ENCODE measurements around the gene TMEM60.
A peak's percentile ranks its signal among the peaks of the same experiment; 100 is the strongest.
"Not testable (repeated sequence)": the region's sequence is repeated elsewhere in the genome, so short reads cannot be mapped to it uniquely, and the experiment has no call there.

Gene TMEM60, protein sequence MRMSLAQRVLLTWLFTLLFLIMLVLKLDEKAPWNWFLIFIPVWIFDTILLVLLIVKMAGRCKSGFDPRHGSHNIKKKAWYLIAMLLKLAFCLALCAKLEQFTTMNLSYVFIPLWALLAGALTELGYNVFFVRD

DNA sequence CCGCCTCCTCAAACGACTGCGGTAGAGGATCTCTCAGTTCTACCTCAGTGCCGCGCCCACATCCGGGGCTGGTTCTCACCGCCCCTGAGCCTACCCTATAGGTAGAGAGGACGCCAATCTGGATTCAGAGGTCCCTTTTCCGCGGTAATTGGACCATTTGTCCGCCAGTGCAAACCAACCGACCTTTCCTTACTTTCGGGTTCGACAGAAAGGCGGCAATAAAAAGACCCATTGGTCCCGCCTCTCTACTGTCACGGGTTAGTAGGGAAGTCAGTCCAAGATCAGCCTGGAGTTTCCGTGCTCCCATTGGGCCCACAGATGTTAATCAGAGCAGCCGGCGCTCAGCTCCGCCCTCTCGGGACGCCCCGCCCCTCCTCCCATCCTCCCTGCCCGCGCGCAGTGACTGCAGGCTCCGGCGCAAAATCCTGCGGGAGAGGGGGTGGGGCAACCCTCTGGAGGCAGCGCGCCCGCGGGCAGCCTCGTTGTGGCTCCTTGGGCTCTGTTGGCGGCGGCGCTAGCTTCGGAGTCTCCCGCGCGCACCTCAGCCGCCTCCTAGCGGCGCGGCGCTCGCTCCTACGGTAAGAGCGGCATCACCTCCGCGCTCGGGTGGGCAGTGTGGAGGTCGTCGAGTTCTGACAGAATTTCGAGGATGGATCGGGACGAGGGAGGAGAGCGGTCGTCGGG is at the start of gene TMEM60, which contains the start of gene PHTF2:
TSS of gene TMEM60 (minus strand) at position 41 of the 684 bp plus-strand sequence. CDS start 4,061 bp downstream, outside the sequence.
TSS of gene PHTF2 (plus strand) at position 380 of the 684 bp plus-strand sequence.
- peak; percentile 84 for DNase-seq

DNA sequence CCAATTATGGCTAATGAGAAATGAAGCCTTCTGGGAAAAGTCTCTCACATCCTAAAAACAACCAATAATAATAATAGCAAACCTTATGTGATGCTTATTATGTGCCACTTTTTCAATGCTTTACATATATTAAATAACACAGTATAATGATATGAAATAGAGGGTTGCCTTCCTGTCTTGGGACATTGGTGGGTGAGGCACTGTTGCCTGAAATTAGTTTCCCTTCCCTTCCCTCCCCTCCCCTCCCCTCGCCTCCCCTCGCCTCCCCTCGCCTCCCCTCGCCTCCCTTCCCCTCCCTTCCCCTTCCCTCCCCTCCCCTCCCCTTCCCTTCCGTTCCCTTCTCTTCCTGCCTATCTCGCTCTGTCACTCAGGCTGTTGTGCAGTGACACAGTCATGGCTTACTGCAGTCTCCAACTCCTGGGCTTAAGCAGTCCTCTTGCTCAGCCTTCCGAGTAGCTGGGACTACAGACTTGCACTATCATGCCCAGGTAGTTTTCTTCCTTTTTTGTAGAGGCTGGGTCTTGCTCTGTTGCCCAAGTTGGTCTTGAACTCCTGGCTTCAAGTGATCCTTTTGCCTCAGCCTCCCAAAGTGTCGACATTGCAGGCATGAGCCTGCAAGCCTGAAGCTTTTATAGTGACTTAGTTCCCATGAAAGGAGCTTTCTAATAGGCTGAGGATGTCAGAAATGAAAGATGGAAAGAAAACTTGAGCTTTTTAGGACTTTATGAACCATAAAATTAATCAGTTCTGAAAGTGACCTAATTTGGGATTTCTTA is 48.3 kb upstream of the TMEM60 start:
- no peak for DNase-seq

DNA sequence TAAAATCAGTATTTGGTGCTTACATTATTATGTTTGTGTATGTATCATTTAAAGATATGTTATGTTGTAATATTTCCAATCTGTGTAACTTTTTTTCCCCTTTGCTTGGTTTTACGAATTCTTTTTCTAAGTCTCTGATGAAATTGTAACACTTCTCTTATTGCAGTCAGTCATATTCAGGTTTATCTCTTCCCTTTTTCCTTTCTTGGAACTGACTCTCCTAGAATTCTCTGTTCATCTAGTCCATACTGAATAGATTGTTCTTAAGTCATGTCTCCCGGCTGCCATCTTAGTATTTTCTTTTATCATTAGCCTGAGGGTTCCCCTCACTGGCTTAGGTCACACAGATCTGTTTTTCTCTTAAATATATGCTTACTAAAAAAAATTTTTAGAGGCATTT is 45.0 kb upstream of the TMEM60 start:
- no peak for DNase-seq

DNA sequence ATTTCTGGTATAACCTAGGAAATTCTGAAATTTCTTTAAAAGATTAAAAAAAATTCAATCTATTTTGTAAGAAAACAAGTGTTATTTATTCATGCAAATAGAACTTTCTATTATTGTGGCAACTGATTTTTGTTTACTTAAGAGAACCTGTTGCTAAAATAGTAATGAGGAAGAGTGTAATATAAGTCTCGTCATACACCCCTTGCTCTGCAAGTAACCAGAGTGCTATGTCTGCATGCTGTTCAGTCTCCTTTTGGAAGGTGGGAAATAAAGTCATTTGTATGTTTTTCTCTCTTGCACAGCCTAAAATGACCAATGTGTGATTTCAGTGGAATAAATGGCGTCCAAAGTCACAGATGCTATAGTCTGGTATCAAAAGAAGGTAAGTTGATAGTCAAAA is 41.7 kb upstream of the TMEM60 start:
- DNase-seq: no peak

DNA sequence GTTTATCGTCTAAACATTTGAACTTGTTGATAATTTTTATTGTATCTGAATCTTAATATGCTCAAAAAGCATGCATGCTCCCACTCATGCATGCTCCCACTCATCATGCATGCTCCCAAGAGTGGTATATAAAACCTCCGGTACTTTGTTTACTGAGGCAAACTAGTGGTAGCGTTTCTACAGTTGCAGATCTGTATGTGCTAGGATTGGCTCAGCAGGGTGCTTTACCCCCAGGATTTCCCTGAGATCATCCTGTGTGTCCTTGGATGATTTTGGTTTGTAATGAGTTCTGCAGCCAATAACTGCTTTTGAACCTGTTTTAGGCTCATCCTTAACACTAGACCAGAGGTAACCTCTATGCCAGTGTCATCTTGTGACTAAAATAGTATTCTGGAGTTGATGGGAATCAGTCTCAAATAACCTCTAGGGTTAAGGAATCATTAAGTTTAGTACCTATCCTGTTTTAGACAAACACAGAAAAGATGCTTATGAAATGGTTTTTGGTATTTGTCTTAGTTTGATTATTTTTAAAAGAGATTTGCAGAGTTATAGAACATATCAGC is 40.8 kb upstream of the TMEM60 start:
- DNase-seq: no peak

DNA sequence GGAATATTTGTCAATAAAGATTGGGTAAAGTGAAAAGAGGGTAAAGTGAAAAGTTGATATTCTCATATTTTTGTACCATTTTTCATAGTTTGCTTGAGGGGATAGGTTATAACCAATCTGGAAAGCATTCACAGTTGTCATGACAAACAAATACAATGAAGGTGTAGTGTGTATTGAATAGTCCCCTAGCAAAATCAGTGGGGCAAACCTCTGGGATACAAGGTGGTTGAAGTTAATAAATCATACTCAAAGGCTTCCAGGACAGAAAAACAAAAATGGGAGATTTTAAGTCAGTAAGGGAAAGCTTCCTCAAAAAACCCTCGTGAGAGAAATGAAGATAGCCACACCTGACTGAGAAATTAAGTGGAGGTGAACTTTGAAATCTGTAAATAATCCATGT is 39.7 kb upstream of the TMEM60 start:
- DNase-seq: no peak

DNA sequence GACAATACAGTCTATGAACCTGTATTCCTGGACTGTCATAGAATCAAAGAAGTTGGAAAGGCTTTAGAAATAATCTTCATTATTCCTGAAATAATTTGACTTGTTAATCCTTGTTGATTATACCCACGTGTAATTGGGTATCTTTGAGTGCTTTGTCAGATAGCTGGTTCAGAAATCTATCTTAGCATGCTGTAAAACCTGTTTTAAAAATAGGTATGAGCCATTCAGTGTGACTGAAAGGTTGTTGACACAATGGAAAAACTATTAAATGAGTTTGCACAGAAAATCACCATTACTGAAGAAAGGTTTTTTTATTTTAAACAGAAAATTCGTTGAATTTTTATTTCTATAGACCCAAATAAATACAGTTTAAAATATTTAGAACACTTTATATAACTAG is 39.0 kb upstream of the TMEM60 start:
- no peak for DNase-seq

DNA sequence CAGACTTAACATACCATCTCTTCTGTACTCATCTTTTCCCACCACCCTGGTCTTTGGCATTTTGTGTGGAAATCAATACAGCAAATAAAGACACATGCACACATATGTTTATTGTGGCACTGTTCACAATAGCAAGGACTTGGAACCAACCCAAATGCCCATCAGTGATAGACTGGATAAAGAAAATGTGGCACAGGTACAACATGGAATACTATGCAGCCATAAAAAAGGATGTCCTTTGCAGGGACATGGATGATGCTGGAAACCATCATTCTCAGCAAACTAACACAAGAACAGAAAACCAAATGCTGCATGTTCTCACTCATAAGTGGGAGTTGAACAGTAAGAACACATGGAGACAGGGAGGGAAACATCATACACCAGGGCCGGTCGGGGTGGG is 38.2 kb upstream of the TMEM60 start:
- not testable (repeated sequence) for DNase-seq

DNA sequence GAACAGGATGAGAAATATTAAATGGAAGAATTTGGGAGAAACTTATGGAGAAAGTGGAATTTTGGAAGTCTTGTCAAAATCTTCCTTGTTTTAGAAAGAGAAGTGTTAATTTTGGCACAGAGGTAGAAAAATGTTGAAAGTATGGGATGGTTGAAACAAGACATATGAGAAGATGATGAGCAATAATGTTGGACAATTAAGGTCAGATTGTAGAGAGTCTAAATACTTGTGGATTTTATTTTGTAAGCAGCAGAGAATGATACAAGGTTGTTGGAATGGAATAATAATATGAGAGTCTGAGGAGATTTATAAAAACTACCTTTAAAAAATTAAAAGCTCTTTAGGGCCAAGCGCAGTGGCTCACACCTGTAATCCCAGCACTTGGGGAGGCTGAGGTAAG is 34.9 kb upstream of the TMEM60 start:
- DNase-seq: no peak

DNA sequence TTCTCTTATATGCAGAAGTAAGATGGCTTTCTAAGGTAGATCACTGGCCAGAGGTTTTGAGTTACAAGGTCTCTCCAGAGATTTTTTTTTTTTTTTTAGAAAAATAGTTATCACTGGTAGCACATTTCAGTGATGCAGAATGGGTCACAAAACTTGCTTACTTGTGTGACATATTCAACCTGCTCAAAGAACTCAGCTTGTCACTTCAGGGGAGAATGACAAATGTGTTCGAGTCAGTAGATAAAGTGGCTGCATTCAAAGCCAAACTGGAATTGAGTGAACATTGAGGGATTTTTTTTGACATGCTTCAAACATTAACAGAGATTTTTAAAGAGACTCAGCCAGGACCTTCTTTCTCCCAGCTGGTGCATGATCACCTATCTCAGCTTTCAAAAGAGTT is 33.7 kb upstream of the TMEM60 start:
- DNase-seq: no peak

DNA sequence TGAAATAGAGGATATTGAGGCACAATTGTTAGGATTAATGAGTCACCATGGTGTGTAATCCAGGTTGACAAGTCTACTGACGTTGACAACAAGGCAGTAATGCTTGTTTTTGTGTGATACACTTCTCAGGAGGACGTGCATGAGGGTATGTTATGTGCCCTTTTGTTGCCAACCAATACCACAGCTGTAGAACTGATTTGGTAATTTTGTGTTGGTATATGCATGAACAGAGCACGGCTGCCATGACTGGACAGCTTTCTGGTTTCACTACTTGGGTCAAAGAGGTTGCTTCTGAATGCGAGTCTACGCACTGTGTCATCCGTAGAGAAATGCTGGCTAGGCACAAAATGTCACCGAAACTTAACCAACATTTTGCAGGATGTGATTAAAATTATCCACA is 33.2 kb upstream of the TMEM60 start:
- no peak for DNase-seq

DNA sequence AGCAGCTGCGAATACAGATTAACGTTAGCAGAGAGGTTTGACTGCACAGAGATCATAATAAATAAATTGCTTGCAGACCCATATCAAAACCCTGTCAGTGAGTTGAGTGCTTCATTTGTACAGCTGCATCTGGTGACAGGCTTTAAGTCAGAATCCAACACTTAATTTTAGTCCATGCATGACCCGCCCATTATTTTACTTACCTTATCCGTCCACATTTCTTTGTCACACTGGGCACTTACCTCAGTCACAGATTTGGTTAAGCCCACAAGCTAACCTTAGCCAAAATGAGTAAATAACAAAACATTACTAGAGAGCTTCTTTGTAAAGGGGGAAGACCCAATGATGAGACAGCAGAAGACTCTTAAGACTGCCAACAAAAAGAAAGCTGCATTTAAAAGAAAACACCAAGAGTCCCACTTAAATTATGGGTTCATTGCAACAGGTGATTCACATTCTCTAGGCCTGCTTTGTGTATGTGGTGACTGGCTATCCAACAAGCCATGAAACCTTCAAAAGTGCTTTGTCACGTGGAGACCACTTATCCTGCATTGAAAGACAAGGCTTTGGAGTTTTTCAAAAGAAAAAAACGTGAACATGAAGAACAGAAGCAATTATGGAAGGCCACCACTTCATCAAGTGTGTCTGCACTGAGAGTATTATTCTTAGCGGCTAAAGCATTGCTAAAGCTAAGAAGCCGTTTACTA is 32.6 kb upstream of the TMEM60 start:
- DNase-seq: no peak

DNA sequence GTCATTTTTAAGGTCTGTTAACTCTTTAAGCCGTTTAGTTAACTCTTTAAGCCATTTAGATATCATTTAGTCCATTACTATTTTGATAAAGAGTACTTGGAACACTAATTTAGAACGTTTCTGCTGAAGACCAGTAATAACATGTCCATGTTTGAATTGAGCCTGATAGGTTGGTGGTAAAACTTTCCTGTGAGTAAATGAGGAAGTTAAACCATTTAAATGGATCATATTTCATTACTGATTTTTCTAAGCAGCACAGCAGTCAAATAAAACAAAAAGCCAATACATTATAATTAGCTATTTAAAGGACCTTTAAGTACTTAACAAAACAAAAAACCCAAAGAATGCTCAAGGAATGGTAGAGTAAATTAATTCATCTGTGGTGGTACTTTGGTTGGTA is 29.8 kb upstream of the TMEM60 start:
- no peak for DNase-seq

DNA sequence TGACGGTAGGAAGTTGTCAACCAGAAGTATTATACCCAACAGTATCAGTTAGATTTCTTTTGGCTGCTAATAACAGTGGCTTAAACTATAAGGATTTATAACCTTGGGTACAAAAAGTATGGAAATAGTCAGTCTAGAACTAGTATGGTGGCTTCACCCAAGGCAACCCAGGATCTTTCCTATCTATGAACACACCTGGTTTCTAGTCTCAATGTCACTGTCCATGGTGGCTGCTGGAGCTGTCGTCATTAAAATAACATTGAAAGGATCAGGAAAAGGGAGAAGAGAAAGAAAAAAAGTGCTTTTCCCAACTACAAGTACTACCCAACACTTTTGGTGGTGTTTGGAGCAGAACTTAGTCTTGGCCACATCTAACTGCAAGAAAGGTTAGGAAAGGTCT is 28.1 kb upstream of the TMEM60 start:
- DNase-seq: no peak

DNA sequence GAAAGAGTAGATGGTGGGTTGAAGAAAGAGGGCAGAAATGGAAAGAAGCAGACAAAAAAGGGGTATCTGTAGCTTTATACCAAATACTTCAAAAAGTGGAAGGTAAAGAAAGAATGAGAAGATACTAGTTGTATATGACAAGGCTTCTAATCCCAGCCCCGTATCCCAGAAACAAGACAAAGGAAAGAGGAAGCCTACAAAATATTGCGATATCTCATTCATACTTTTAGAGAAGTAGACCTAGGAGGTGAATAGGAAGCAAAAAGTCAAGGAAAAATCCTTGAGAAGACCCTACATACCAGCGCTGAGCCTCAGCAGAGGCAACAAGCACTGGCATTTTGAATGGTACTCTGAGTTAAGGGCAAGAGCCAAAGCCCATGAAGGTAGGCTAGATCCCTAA is 26.9 kb upstream of the TMEM60 start:
- no peak for DNase-seq

DNA sequence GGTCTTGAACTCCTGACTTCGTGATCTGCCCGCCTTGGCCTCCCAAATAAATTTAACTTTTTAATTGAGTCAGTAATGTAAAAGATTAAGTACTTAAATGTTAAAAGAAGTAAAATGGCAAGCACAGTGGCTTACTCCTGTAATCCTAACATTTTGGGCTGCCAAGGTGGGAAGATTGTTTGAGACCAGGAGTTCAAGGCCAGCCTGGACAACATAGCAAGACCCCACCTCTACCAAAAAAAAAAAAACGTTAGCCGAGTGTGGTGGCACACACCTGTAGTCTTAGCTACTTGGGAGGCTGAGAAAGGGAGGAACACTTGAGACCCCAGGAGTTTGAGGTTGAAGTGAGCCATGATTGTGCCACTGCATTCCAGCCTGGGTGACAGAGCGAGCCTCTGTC is 26.4 kb upstream of the TMEM60 start:
- no peak for DNase-seq

DNA sequence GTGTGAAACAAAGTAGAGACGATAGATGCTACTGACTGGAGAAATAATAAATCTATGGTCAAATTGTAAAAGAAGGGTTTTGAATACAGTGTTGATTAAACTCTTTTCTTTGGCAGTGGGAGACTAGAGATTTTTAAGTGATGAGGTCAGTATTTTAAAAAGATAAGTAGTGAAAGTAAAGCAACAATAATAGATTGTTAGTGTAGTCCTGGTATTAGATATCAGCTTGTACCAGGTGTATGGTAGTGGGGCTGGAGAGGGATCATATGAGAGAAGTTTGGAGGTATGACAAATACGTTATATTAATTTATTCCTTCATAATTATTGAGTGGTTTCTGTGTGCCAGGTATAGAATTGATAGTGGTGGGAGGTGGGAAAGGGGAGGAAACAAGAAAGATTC is 25.6 kb upstream of the TMEM60 start:
- DNase-seq: no peak

DNA sequence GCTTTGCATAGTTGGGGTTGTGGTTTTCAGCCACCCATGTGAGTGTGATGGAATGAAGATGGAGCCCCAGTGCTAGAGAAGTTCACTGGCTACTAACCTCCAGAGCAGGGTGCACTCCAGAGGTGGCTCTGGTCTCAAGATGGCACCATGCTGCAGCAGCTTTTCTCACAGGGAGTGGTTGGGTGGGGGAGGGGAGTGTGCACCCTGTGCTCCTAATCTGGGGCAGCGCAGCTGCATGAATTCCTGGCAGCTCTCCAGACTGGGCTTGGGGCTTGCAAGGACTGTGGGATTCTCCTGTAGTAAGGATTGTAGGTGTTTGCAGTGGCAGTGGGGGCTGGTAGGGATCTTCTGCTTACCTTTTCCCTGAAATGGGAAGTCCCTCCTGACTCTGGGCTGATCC is 24.0 kb upstream of the TMEM60 start:
- no peak for DNase-seq

DNA sequence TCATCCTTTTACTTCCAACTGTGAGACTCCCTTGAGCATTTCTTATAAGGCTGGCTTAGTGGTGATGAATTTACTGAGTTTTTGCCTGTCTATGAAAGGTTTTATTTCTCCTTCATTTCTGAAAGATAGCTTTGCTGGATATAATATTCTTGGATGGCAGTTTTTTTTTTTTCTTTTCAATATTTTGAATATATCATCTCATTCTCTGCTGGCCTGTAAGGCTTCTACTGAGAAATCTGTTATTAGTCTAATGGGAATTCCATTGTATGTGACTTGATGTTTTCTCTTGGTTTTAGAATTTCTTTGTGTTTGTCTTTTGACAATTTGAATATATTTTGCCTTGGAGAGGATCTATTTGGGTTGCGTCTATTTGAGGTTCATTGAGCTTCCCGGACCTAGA is 22.7 kb upstream of the TMEM60 start:
- DNase-seq: no peak

DNA sequence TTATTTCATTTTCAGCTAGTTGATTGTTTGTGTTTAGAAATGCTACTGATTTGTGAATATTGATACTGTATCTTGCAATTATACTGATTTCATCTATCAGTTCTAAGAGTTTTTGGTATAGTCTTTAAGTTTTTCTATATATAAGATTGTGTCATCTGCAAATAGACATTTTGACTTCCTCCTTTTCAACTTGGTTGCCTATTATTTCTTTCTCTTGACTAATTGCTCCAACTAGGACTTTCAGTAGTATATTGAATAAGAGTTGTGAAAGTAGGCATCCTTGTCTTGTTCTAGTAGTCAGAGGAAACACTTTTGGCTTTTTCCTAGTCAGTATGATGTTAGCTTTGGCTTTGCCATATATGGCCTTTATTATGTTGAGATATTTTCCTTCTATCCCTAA is 20.8 kb upstream of the TMEM60 start:
- no peak for DNase-seq

DNA sequence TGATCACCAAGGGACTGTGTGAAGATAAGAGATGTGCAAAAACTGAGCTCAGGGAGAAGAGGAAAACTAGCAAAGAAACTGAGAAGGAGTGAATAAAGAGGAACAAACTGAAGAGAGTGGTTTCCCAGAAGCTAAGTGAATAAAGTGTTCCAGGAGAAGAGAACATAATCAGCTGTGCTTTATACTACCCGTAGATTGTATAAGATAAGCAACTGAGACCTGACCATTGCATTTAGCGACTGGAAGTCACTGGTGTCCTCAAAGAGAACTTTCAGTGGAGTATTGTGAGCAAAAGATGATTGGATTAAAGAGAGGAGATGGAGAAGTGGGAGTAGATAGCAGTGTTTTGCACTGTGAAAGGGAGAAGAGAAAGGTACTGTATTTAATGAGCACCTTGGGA is 14.9 kb upstream of the TMEM60 start:
- no peak for DNase-seq

DNA sequence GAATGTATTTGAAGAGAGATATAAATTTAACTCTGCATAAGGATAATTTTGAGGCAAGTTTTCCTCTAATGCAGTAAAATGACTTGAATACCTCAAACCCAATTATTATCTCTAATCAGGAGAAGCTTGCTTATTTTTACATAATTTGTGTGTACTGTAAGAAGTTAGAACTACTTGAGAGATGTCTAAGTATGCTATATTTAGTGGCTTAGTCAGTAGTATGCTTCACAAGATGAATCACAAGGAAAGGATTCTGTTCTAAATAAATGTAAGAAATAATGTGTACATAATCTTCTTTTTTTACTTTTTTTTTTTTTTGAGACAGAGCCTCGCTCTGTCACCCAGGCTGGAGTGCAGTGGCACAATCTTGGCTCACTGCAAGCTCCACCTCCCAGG is 14.1 kb upstream of the TMEM60 start:
- DNase-seq: no peak

DNA sequence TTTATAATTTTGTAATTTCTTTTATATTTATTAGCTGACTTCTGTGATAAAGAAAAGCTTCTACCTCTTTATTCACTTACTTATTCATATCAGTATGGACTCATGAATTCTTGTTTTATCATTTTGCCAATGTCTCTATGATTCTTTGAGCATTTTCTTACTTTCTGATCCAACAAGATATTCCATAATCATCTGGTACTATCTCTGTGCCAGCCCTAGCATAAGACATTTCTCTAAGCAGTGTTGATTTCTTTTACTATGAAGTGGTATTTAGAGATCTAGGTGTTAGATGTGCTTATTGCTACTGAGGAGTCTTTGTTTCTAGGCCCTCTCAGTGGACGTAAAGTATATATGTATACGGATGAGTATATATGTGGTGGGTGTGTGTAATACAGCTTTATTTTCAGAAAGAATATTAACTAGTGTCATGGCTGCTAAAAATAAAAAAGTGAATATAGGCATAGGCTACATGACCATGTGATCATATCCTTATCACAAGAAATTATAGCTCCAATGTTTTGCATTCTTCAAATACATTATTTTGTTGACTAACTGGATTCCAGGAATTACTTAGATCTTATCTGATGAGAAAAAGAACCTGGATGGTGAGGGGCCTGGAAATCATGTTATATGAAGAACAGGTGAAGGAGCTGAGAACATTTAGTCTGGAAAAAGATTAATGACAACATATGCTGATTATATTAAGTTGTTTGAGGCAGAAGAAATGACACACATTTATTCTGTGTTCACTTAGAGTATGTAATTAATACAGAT is 13.5 kb upstream of the TMEM60 start:
- DNase-seq: no peak
